Renal cortex interstitium (tissue), 11 donors: Measurements from ENCODE around the gene RABIF. TPM values are rescaled to one million over a fixed set of nuclear protein-coding genes. Genes with fewer than 3 reads are reported as not detected.
"Not testable (repeated sequence)": the region's sequence is repeated elsewhere in the genome, so short reads cannot be mapped to it uniquely, and the experiment has no call there.

ENCODE experiments used
- DNase-seq, 11 donors: peaks; one replicate each; pipeline ENCODE4 v3.0.0-alpha.2; 2013; ENCODE audit warnings: low read depth in 9 of 11, low spot score in 4 of 11; ENCODE audit errors: extremely low read depth in 1 of 11
- polyA plus RNA-seq, 3 donors: library from polyadenylated mRNA; unstranded; fragments of 120-200 nt; gene quantifications; one replicate each; pipeline ENCODE4 v1.2.1, GENCODE V29; 2013; ENCODE audit not compliant: insufficient read length in 3 of 3

RABIF gene
- polyA plus RNA-seq, 3 donors, result 9.3 to 11.2 (median 11.1) TPM

DNA sequence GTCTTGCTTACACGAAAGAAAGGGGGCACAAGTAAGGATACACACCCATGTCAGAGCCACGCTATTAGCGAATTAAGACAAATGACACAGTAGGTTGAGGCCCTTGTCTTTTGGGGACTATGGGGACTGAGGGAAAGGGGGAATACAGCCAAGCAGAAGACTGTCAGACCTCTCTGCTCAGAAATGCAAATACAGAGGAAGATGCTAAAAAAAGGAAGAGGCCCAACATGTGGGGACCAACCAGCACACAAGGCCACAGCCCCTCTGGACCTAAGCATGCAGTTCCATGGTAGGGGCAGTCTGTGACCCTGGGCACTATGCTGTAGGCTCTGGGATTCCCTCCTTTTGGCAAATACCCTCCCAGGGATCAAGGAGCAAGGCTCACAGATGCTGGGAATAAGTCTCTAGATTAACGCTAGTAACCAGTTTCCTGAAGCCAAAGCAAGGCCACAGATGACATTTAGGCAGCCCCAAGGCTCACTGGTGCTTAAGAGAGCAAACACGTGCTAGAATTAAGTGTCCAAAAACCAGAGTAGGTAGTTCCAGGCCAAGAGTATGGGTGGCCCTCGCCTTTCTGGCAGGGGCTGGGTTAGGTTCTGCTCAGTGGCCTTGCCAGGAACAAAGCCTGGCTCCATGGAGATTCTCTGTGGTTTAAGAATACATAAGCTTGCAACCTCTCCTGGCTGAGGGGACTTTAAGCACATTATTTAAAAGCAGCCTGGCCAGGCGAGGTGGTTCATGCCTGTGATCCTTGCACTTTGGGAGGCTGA, 38.2 kb downstream of the RABIF start:
- DNase-seq, result no peak

DNA sequence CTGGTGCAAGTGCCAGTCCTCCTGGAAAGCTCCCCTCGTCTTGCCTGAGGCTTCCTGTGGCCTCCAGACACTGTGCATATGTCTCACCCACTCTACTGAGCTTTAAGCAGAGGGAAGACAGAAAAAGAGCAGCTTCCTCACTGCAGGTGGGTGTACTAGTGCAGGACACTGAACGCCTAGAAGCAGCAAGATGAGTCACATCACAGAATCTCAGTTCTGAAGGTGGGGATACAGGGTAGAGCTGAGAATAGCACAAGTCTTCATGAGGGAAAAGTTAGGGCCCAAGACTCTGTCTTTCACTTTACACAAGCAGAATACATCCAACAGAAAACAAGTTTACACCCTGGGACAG, 40.8 kb downstream of the RABIF start:
- no peak for DNase-seq

DNA sequence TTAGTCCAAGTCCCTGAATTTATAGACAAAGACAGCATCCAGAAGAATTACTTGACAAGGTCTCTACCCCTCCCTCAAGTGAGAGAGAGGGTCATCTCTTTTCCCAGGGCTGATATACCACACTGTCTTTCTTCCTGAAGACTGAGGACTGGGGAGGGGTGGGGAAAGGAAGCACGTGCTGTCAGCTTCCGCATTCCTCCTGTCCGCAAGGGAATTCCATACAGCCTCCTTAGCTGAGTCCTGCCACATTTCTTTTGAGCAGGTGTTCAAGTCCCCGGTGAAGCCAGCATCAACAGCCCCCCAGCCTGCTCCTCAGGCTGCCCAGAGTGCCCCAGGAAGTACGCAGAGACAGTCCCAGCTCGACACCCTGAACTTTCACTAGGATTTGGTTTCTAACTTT, 44.0 kb downstream of the RABIF start:
- DNase-seq, result no peak

DNA sequence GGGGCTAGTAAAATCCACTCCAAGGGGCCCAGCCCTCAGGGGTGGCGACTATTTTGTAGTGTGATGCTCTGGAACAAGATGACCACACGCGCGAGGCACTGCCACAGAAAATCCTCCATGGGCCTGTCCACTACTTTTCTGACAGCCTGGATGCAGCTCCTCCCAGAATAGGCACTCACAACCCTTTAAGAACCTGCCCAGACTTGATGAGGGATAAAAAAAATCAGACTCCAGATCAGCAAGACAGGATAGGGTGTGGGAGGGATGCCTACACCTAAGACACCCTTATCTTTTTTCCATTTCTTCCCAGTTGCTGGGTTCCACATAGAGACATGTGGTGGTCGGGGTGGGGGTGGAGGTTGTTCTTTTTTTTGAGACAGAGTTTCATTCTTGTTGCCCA, 44.7 kb downstream of the RABIF start:
- DNase-seq, result no peak

DNA sequence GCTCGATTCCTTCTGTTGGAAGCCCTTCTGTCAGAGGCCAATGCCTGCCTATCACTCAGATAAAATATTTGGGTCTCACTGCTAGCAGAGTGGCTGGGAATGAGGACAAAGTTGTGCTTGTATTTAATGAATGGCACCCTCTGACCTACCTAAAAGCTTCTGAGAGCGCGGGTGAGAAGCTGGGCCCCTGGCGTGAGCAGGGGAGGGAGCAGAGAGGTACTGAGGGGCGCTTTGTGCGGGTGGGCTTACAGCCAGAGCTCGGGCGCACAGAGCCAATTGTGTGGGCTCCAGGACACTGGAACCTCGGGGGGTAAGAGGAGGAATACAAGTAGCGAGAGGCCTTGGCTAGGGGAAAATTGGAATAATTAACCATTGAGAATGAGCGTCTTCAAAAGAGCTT, 45.9 kb downstream of the RABIF start:
- DNase-seq, result no peak

DNA sequence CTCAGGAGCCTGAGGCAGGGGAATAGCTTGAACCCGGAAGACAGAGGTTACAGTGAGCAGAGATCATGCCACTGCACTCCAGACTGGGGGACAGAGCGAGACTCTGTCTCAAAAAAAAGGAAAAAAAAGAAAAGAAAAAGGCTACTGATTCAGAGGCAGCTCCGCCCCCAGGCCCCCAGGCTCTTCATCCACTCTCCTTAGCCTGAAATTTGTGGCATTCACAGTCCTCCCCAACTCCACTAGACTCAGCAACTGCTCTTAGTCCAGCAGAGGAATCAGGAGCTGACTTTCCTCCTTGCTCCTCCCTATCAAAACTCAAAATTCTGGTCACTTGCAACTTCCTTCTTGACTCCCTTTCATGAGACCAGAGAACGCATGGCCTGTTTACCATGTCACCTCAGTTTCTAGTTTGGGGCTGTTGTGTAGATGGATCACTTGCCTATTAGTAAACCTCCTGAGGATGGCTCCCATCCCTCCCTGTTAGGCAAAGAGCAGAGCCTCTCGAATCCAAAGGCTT, 51.1 kb downstream of the RABIF start:
- no peak for DNase-seq

DNA sequence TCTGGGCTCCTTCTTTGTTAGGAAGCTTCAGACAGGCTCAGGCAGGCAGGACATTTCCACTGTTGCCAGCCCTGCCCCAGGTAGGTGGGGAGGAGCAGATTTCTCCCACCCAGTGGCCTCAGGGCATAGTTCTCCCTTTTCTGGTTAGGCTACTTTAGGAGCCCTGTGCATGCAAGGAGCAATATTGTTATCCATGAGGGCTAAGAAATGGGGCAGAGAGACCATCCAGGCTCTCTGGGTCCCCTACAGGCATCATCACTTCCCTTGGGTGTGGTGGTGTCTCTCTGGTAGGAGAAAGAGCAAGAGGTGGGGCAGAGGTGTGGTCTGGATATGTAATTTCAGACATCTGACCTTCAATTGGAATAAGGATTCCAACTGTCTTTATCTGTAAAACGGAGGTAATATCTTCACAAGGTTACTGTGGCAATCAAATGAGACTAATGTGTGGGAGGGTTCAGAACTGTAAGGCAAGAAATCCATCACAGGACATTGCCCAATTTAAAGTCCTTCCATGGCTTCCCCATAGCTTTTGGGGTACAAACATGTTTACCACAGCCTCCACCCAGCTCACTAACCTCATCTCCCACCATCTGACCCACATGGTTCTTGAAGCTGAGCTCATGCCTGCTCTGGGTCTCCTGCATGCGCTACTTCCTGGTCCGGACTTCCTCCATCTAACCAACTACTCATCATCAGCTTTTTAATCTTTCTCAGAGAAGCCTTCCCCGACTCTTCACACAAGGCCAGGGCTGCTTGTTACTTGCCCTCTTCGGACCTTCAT, 52.1 kb downstream of the RABIF start:
- DNase-seq, result no peak

DNA sequence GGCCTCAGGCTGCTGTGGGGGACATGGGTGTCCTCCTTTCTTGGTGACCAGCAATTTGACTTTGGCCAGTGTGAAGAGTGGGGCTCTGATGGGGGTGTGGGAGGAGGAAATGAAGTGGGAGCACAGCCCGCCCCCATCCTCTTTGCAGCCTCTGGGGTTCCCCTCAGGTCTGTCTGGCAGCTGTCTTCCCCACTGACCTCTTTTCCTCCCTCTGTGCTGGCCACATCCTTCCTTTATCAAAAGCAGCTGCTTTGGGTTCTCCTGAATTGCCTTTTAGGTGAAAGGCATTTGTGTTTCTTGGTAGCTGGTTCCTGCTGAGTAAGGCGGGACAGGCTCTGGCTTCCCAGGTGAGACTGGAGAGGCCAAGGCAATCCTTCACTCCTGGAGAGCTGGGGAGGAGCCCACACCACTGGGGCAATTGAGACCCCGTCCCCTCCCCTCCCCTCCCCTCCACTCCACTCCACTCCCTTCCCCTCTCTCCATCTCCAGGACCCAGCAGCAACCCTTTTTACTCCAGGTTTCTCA, 53.3 kb downstream of the RABIF start:
- no peak for DNase-seq

DNA sequence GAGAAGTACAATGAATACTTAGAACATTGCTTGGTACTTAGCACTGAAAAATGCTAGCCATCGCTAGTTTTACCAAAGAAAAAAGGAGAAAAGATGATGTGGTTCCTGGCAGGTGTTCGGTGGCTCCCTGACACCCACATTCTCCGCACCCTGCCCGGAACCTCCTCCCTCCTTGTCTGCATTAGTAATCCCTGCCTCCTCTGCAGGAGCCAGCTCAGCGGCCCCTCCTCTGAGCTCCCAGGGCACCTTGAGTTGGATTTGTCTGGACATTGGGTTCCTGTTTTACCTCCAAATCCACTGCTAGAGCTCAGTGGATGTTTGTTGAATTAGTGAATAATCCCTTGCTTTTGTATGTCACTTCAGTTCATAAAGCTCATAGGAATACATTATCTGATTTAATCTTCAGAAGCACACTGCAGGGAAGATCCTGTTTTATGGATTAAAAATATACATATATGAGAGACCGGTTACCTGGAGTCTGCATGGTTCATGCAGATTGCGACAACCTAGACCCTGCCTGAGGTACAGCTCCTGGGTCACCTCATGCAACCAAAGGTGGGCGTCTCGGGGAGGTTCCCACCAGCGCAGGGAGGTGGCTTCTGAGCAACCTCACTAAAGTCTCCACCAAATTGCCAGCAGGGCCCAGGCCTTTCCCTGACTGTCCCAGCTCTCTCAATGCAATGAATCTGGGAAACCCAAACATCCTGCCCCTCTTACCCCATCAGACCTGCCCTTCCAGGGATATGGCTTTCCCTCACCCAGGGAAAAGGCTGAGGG, 54.0 kb downstream of the RABIF start:
- no peak for DNase-seq

DNA sequence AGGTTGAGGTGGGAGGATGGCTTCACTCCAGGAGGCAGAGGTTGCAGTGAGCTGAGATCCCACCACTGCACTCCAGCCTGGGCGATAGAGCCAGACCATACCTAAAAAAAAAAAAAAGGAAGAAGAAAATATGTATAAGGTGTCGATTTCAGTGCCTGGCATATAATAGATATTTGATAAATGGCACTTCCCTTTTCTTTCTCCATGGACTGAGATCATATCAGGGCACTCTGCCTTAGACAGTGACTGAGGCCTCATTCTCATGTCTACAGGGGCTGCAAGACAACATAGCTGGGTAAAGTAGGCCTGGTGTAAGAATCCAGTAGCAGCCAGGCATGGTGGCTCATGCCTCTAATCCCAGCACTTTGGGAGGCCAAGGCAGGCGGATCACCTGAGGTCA, 57.0 kb downstream of the RABIF start:
- DNase-seq, result no peak

DNA sequence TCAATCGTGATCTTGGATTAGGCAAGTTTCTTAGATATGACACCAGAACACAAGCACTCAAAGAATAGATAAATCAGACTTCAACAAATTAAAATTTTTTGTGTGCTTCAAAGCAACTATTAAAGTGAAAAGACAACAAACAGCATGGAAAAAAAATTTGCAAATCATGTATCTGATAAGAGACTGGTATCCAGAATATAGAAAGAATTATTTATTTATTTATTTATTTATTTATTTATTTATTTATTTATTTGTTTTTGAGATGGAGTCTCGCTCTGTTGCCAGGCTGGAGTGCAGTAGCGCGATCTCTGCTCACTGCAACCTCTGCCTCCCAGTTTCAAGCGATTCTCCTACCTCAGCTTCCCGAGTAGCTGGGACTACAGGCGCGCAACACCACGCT, 59.7 kb downstream of the RABIF start:
- not testable (repeated sequence) for DNase-seq

Other genes with a start within 250 kb of the RABIF start
- 1 to 10 TPM; 1.5 to 3.5 (median 2.9) TPM for gene SYT2, start 178.7 kb downstream of the RABIF start, polyA plus RNA-seq
- gene KDM5B, start 80.7 kb downstream of the RABIF start, polyA plus RNA-seq, result 100 to 1,000 TPM in 2 of 3 donors, 10 to 100 TPM in 1; 90.3 to 112 (median 104) TPM
- 1 to 10 TPM; 3.8 to 5.6 (median 4.0) TPM for gene PCAT6, start 78.2 kb downstream of the RABIF start, polyA plus RNA-seq
- gene KLHL12, start 38.1 kb upstream of the RABIF start, polyA plus RNA-seq, result 10 to 100 TPM; 37.9 to 47.0 (median 38.3) TPM
- gene ADIPOR1, start 69.2 kb upstream of the RABIF start, polyA plus RNA-seq, result 10 to 100 TPM; 73.8 to 76.9 (median 75.1) TPM
- gene CYB5R1, start 78.1 kb upstream of the RABIF start, polyA plus RNA-seq, result 10 to 100 TPM; 45.6 to 47.7 (median 47.2) TPM
- 10 to 100 TPM; 74.8 to 81.9 (median 75.7) TPM for gene TMEM183A, start 118.2 kb upstream of the RABIF start, polyA plus RNA-seq
- gene PPFIA4, start 137.3 kb upstream of the RABIF start, polyA plus RNA-seq, result 10 to 100 TPM in 1 of 3 donors, 1 to 10 TPM in 2; 7.4 to 14.9 (median 8.5) TPM
- under 1 TPM in 2 of 3 donors, not detected in 1; 0.20 to 0.30 TPM for gene MYOG, start 196.9 kb upstream of the RABIF start, polyA plus RNA-seq
- gene ADORA1, start 238.6 kb upstream of the RABIF start, polyA plus RNA-seq, result 1 to 10 TPM; 4.9 to 6.3 (median 6.0) TPM